PC-9 (cell line): ENCODE measurements around the gene ENPP7. TPM values are rescaled to one million over a fixed set of nuclear protein-coding genes. Genes with fewer than 3 reads are reported as not detected.

ENCODE experiments used
- BruUV-seq: library from RNA; stranded (reverse); fragments of 400-500 nt; replicated peaks from 2 replicates; lab custom pipeline; 2021; lab: Mats Ljungman, UMichigan
- CTCF ChIA-PET: fragments of 300-600 bp; sonication (Branson Sonifier 250); formaldehyde crosslinking; loops from one replicate; lab custom pipeline; 2022; ENCODE audit warnings: antibody characterized with exemption; lab: Charles Lee
- POLR2A ChIA-PET: fragments of 300-600 bp; sonication (Branson Sonifier 250); formaldehyde crosslinking; loops from one replicate; lab custom pipeline; 2022; ENCODE audit warnings: antibody characterized with exemption; ENCODE audit not compliant: unreplicated experiment; lab: Charles Lee
- DNase-seq, 2 experiments: peaks; one replicate each; pipeline versions ENCODE4 v3.0.0 to v3.0.0-alpha.2; 2015 to 2022; ENCODE audit warnings: mixed read lengths in 1 of 2
- H2AFZ ChIP-seq: fragments of 200-600 bp; sonication (generic); 2 replicates; pipeline ENCODE4 v1.8.1; 2017; ENCODE audit warnings: antibody characterized with exemption
- H3F3A ChIP-seq: fragments of 200-600 bp; sonication (generic); 2 replicates; pipeline ENCODE4 v1.8.1; 2017; ENCODE audit warnings: antibody characterized with exemption, mild to moderate bottlenecking, low read depth; ENCODE audit not compliant: insufficient read depth
- H3K27ac ChIP-seq: fragments of 200-600 bp; sonication (generic); 2 replicates; pipeline ENCODE4 v1.6.1; 2016; ENCODE audit warnings: mixed run types
- H3K27me3 ChIP-seq: fragments of 200-600 bp; sonication (generic); 2 replicates; pipeline ENCODE4 v1.6.1; 2016; ENCODE audit warnings: low read depth, mixed run types; ENCODE audit not compliant: insufficient read depth
- H3K36me3 ChIP-seq: fragments of 200-600 bp; sonication (generic); 2 replicates; pipeline ENCODE4 v1.6.1; 2016; ENCODE audit warnings: low read depth, mixed run types
- H3K4me1 ChIP-seq: fragments of 200-600 bp; sonication (generic); replicated peaks from 2 replicates; pipeline ENCODE4 v1.6.1; 2016; ENCODE audit warnings: mixed run types; ENCODE audit not compliant: insufficient read depth
- H3K4me2 ChIP-seq: fragments of 200-600 bp; sonication (generic); 2 replicates; pipeline ENCODE4 v1.6.1; 2017; ENCODE audit warnings: mixed run types
- H3K4me3 ChIP-seq: fragments of 200-600 bp; sonication (generic); 2 replicates; pipeline ENCODE4 v1.6.1; 2016; ENCODE audit warnings: mixed run types
- H3K79me2 ChIP-seq: fragments of 200-600 bp; sonication (generic); 2 replicates; pipeline ENCODE4 v1.6.1; 2017; ENCODE audit warnings: low read depth, mixed run types
- H3K9me2 ChIP-seq: fragments of 200-600 bp; sonication (generic); 2 replicates; pipeline ENCODE4 v1.8.1; 2017; ENCODE audit warnings: mild to moderate bottlenecking; ENCODE audit not compliant: insufficient read depth
- H3K9me3 ChIP-seq: fragments of 200-600 bp; sonication (generic); 2 replicates; pipeline ENCODE4 v1.8.1; 2016; ENCODE audit warnings: low read depth; ENCODE audit not compliant: insufficient read depth
- H4K20me1 ChIP-seq: fragments of 200-600 bp; sonication (generic); 2 replicates; pipeline ENCODE4 v1.8.1; 2017; ENCODE audit not compliant: insufficient read depth
- CTCF ChIP-seq: fragments of 200-600 bp; sonication (generic); conservative IDR thresholded peaks from 2 replicates; pipeline ENCODE4 v1.6.1; 2017; ENCODE audit warnings: mixed run types, antibody characterized with exemption, mild to moderate bottlenecking, moderate library complexity
- EZH2 ChIP-seq: fragments of 200-600 bp; sonication (generic); IDR thresholded peaks from 2 replicates; pipeline ENCODE4 v1.8.0; 2017; ENCODE audit warnings: antibody characterized with exemption, low read depth
- intact Hi-C: fragments of 100-400 bp; cut with micrococcal nuclease; formaldehyde crosslinking; loops from one replicate; pipeline ENCODE4 v1.10.0; 2022; ENCODE audit not compliant: unreplicated experiment
- total RNA-seq: library from RNA; stranded (reverse); gene quantifications from 2 replicates; pipeline ENCODE4 v1.2.3, GENCODE V29; 2021

ENPP7 gene
- total RNA-seq, 1 experiment from 2014 or later: not detected

- CTCF ChIA-PET: interaction anchor here (0.6 kb wide), 1 partner anchor 90 kb away, joined by 8 read pairs; no protein-coding TSS in a partner anchor
- DNase-seq: no peak
These were observed 12.3 kb downstream of the ENPP7 start for GRCh38 chr17:79742951-79743476.

GRCh38 chr17:79743614-79744013, 12.9 kb downstream of the ENPP7 start:
- Histone ChIP-seq H3K36me3 (no peaks in the 10 kb centered on the region), H3K9me2 (no peaks in the 10 kb centered on the region), H3K4me1 (peaks cover 42% of the 10 kb centered on the region), H3K27ac (no peak overlapping the region), H3K79me2 (no peaks in the 10 kb centered on the region; the same call in 1 of the 2 replicates), H4K20me1 (no peaks in the 10 kb centered on the region), H3K9me3 (no peaks in the 10 kb centered on the region), H3K4me2 (no peak overlapping the region), H3K27me3 (no peaks in the 10 kb centered on the region), H2AFZ (no peak overlapping the region), H3K4me3 (no peak overlapping the region), H3F3A (peaks cover 41% of the 10 kb centered on the region)
- no peak for DNase-seq
- intact Hi-C loops: no loop called here
- BruUV-seq: no TSS peak
- no peak for TF ChIP-seq EZH2
- no peak for TF ChIP-seq CTCF
- CTCF ChIA-PET: interaction anchor here (0.5 to 0.6 kb wide), 2 partner anchors 54 to 89 kb away, joined by 8 to 11 read pairs; partner anchors contain the start of gene CBX8
- POLR2A ChIA-PET: no interaction called here

More at GRCh38 chr17:79742951-79743476, 12.3 kb downstream of the ENPP7 start:
- Histone ChIP-seq H3K9me2 (no peaks in the 10 kb centered on the region), H3K4me3 (no peak overlapping the region), H2AFZ (no peak overlapping the region), H3K79me2 (no peaks in the 10 kb centered on the region; the same call in 1 of the 2 replicates), H3K27ac (no peak overlapping the region), H4K20me1 (no peaks in the 10 kb centered on the region), H3K36me3 (no peaks in the 10 kb centered on the region), H3F3A (peaks cover 45% of the 10 kb centered on the region), H3K9me3 (no peaks in the 10 kb centered on the region), H3K4me2 (no peak overlapping the region), H3K4me1 (peaks cover 48% of the 10 kb centered on the region), H3K27me3 (no peaks in the 10 kb centered on the region)
- TF ChIP-seq CTCF (no peak), EZH2 (no peak)
- BruUV-seq: no TSS peak
- POLR2A ChIA-PET: no interaction called here
- intact Hi-C loops: no loop called here

- no peaks in the 10 kb centered on the region for H3K9me2 ChIP-seq
- H3K4me1 ChIP-seq: peaks cover 36% of the 10 kb centered on the region
- no peaks in the 10 kb centered on the region for H3K9me3 ChIP-seq
- no peaks in the 10 kb centered on the region for H4K20me1 ChIP-seq
- no peaks in the 10 kb centered on the region; the same call in 1 of the 2 replicates for H3K79me2 ChIP-seq
- peak; percentile 40 to 68 for DNase-seq
- H3K27ac ChIP-seq: 0 out of 2 replicates have a peak overlapping the region, but pooled peaks have one; percentile 37
- H2AFZ ChIP-seq: no peak overlapping the region
- ChIA-PET CTCF (interaction anchor here (1.0 to 1.4 kb wide), 2 partner anchors 170 to 248 kb away, joined by 3 to 5 read pairs; no protein-coding TSS in a partner anchor), POLR2A (interaction anchor here (0.6 to 0.7 kb wide), 2 partner anchors 106 to 750 kb away, joined by 6 to 7 read pairs; no protein-coding TSS in a partner anchor)
- no peak overlapping the region for H3K4me3 ChIP-seq
- H3F3A ChIP-seq: peaks cover 39% of the 10 kb centered on the region; the same call in 1 of the 2 replicates
- no peaks in the 10 kb centered on the region for H3K27me3 ChIP-seq
- no peaks in the 10 kb centered on the region for H3K36me3 ChIP-seq
- 0 out of 2 replicates have a peak overlapping the region, but pooled peaks have one; percentile 26 for H3K4me2 ChIP-seq
- intact Hi-C loops: loop anchor here (2.0 kb wide), 1 partner anchor 171 kb away; no protein-coding TSS in a partner anchor
- no peak for TF ChIP-seq CTCF
- no peak for TF ChIP-seq EZH2
- BruUV-seq: no TSS peak
These were observed 14.9 kb downstream of the ENPP7 start for GRCh38 chr17:79745641-79746105.
